Vagina (tissue), 2 donors: ENCODE measurements around the gene DES. TPM values are rescaled to one million over a fixed set of nuclear protein-coding genes. Genes with fewer than 3 reads are reported as not detected.

Source experiments
- DNase-seq, 2 donors: peaks; one replicate each; pipeline ENCODE4 v3.0.0-alpha.2; 2017; ENCODE audit errors: extremely low spot score in 2 of 2
- H3K27ac ChIP-seq: fragments of 200-600 bp; sonication (generic); one replicate; pipeline ENCODE4 v1.5.1; 2019
- H3K27me3 ChIP-seq: fragments of 200-600 bp; sonication (generic); one replicate; pipeline ENCODE4 v1.5.1; 2019
- H3K36me3 ChIP-seq, 2 donors: fragments of 200-600 bp; sonication (generic); one replicate each; pipeline ENCODE4 v1.5.1; 2017 to 2019
- H3K4me1 ChIP-seq: fragments of 200-600 bp; sonication (generic); one replicate; pipeline ENCODE4 v1.5.1; 2019
- H3K4me3 ChIP-seq, 2 donors: fragments of 200-600 bp; sonication (generic); 1 replicate in 1 of 2; 2 replicates in 1 of 2; pipeline ENCODE4 v1.5.1; 2016 to 2019
- H3K9me3 ChIP-seq: fragments of 200-600 bp; sonication (generic); one replicate; pipeline ENCODE4 v1.5.1; 2019
- CTCF ChIP-seq, 3 experiments: fragments of 450-650 bp in 2 of 3; fragments of 200-600 bp in 1 of 3; sonication (generic) in 1 of 3; IDR thresholded peaks; one replicate each; pipeline ENCODE4 v1.5.1; 2017 to 2019; ENCODE audit warnings: antibody characterized with exemption in 3 of 3, mild to moderate bottlenecking in 2 of 3, moderate library complexity in 2 of 3
- POLR2A ChIP-seq, 2 donors: fragments of 450-650 bp; IDR thresholded peaks; one replicate each; pipeline ENCODE4 v1.6.1; 2017; ENCODE audit warnings: antibody characterized with exemption in 2 of 2, mild to moderate bottlenecking in 2 of 2, moderate library complexity in 2 of 2
- POLR2AphosphoS5 ChIP-seq, 2 donors: sonication (generic); formaldehyde crosslinking; IDR thresholded peaks; one replicate each; pipeline ENCODE4 v1.9.0; 2017; ENCODE audit warnings: antibody characterized with exemption in 2 of 2, mild to moderate bottlenecking in 2 of 2, low read depth in 1 of 2; ENCODE audit not compliant: insufficient read depth in 1 of 2
- intact Hi-C: fragments of 100-400 bp; cut with DNase I; formaldehyde crosslinking; loops from one replicate; pipeline ENCODE4 v1.15.1; 2023
- total RNA-seq: library from RNA; depleted of rRNA; stranded (reverse); fragments of >200 nt; gene quantifications from one replicate; pipeline ENCODE4 v1.2.3, GENCODE V29; 2016

DES gene
- total RNA-seq, 1 donor from 2014 or later: 883 TPM

- H3K4me3 ChIP-seq: no peak overlapping the region
- intact Hi-C loops: loop anchor here (10.0 kb wide), 1 partner anchor 216 kb away; the partner anchor contains the start of gene NHEJ1
These were observed 37.3 kb upstream of the DES start for GRCh38 chr2:219380926-219381325.

DNA sequence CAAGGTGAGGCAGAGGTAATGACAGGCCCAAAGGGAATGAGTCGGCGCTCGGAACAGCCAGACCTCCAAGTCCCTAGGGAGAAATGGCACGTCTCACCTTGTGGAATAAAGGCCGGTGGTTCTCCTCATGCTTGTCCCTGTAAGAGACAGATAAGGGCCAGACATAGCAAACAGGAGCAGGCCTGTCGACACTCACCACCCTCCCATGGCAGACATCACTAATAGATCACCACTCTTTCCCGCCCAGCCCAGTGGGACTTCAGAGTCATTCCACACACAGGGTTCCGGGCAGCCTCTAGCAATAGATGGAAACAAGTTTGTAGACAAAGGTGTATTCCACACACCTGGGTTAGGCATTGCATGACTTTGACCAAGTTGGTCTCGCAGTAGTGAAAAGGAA lies 36.7 kb upstream of the DES start:
- Histone ChIP-seq H3K9me3 (no peaks in the 10 kb centered on the region), H3K27me3 (no peaks in the 10 kb centered on the region), H3K4me3 (no peak overlapping the region), H3K4me1 (peaks cover 20% of the 10 kb centered on the region), H3K27ac (no peak overlapping the region), H3K36me3 (peaks cover 0 to 65% of the 10 kb centered on the region in 2 donors)
- intact Hi-C loops: loop anchor here (10.0 kb wide), 1 partner anchor 217 kb away; the partner anchor contains the start of gene NHEJ1
- no peak for DNase-seq
- TF ChIP-seq POLR2AphosphoS5 (IDR thresholded peaks at IDR 0.05; ENCODE audit: insufficient read depth in 1 of 2, low read depth in 1 of 2): no peak
- no peak for TF ChIP-seq POLR2A (IDR thresholded peaks at IDR 0.05)
- TF ChIP-seq CTCF (IDR thresholded peaks at IDR 0.05): no peak

More at GRCh38 chr2:219380926-219381325, 37.3 kb upstream of the DES start:
- Histone ChIP-seq H3K27me3 (no peaks in the 10 kb centered on the region), H3K27ac (no peak overlapping the region), H3K9me3 (no peaks in the 10 kb centered on the region), H3K4me1 (peaks cover 15% of the 10 kb centered on the region), H3K36me3 (peaks cover 0 to 59% of the 10 kb centered on the region in 2 donors)
- no peak for TF ChIP-seq POLR2AphosphoS5 (IDR thresholded peaks at IDR 0.05; ENCODE audit: insufficient read depth in 1 of 2, low read depth in 1 of 2)
- TF ChIP-seq CTCF (IDR thresholded peaks at IDR 0.05): no peak
- no peak for TF ChIP-seq POLR2A (IDR thresholded peaks at IDR 0.05)
- no peak for DNase-seq

- Histone ChIP-seq H3K4me1 (peaks cover 33% of the 10 kb centered on the region), H3K27ac (no peak overlapping the region), H3K4me3 (no peak overlapping the region), H3K27me3 (no peaks in the 10 kb centered on the region), H3K36me3 (peaks cover 0 to 61% of the 10 kb centered on the region in 2 donors), H3K9me3 (no peaks in the 10 kb centered on the region)
- no peak for DNase-seq
- no peak for TF ChIP-seq POLR2A (IDR thresholded peaks at IDR 0.05)
- intact Hi-C loops: loop anchor here (10.0 kb wide), 1 partner anchor 219 kb away; the partner anchor contains the start of gene NHEJ1
These were observed 34.0 kb upstream of the DES start for GRCh38 chr2:219384083-219384713.

GRCh38 chr2:219384859-219385258 lies 33.3 kb upstream of the DES start:
- TF ChIP-seq CTCF (IDR thresholded peaks at IDR 0.05) (no peak), POLR2A (IDR thresholded peaks at IDR 0.05) (no peak), POLR2AphosphoS5 (IDR thresholded peaks at IDR 0.05; ENCODE audit: insufficient read depth in 1 of 2, low read depth in 1 of 2) (no peak)
- intact Hi-C loops: loop anchor here (10.0 kb wide), 1 partner anchor 220 kb away; the partner anchor contains the start of gene NHEJ1

GRCh38 chr2:219385958-219386520 lies 32.1 kb upstream of the DES start:
- Histone ChIP-seq H3K9me3 (no peaks in the 10 kb centered on the region), H3K36me3 (peaks cover 0 to 52% of the 10 kb centered on the region in 2 donors), H3K4me1 (peaks cover 33% of the 10 kb centered on the region), H3K27ac (no peak overlapping the region), H3K27me3 (no peaks in the 10 kb centered on the region), H3K4me3 (no peak overlapping the region)
- TF ChIP-seq POLR2A (IDR thresholded peaks at IDR 0.05) (no peak), POLR2AphosphoS5 (IDR thresholded peaks at IDR 0.05; ENCODE audit: insufficient read depth in 1 of 2, low read depth in 1 of 2) (no peak), CTCF (IDR thresholded peaks at IDR 0.05) (no peak)
- intact Hi-C loops: loop anchor here (10.0 kb wide), 1 partner anchor 221 kb away; the partner anchor contains the start of gene NHEJ1
- DNase-seq: no peak

More at GRCh38 chr2:219384859-219385258, 33.3 kb upstream of the DES start:
- Histone ChIP-seq H3K4me3 (no peak overlapping the region), H3K4me1 (peaks cover 33% of the 10 kb centered on the region), H3K36me3 (peaks cover 0 to 61% of the 10 kb centered on the region in 2 donors), H3K27me3 (no peaks in the 10 kb centered on the region), H3K9me3 (no peaks in the 10 kb centered on the region), H3K27ac (no peak overlapping the region)
- DNase-seq: no peak
